PFSK-1 (cell line): ENCODE data around the gene NHP2.

Source experiments
- POLR2AphosphoS5 ChIP-seq: IDR thresholded peaks from 2 replicates; pipeline ENCODE4 v1.6.1; 2012; ENCODE audit warnings: low read depth, mild to moderate bottlenecking, control low read depth, low read length, moderate library complexity
- TF ChIP-seq, protein P1 (sequence below), 2 experiments: IDR thresholded peaks; 2 replicates each; pipeline versions ENCODE4 v1.6.1 to v1.8.0; 2011 to 2012; ENCODE audit warnings: low read depth in 2 of 2, low read length in 2 of 2, control low read depth in 1 of 2, inconsistent platforms in 1 of 2, mild to moderate bottlenecking in 1 of 2, moderate library complexity in 1 of 2; ENCODE audit not compliant: insufficient read depth in 1 of 2

DNA sequence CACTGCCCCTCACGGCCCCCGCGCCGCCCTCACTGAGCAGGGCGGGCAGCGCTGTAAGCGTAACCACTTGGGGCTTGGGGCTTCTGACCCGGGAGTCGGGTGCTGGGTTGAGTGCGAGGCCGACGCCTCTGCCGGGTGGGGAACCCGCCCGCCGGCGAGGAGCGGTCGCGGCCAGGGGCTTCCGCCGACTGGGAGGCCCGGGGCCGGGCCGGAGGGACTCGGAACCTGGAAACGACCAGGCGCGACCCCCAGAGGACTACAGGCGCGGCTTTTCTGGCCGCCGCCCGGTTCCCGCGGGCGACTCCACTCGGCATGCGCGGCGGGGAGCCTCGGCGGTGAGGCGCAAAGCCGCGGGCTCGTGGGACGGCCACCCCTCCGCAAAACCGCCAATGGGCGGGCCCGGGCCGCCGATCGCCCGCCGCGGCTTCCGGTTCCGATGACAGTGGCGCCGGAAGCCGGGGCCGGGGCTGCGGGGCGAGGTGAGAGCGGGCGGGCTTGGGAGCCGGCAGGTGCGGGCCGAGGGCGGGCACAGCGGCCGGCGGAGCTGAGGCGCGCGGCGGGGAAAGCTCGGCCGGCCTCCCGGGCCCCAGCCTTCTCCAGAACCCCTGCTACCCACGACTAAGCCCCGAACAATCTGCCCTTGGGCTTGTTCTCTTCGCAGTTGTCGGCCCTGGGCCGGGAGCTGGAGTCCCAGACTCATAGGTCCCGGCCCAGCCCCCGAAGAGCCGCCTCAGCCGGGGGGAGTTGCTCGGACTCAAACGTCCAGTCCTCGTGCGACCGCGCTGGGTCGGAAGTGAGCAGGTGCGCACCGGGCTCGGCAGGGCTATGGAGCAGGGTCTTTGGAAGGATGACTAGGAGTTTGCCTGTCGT is 22.9 kb downstream of the NHP2 start, which contains the start of gene RMND5B:
- TF ChIP-seq POLR2AphosphoS5: peak; percentile 62
- TF ChIP-seq, protein P1, sequence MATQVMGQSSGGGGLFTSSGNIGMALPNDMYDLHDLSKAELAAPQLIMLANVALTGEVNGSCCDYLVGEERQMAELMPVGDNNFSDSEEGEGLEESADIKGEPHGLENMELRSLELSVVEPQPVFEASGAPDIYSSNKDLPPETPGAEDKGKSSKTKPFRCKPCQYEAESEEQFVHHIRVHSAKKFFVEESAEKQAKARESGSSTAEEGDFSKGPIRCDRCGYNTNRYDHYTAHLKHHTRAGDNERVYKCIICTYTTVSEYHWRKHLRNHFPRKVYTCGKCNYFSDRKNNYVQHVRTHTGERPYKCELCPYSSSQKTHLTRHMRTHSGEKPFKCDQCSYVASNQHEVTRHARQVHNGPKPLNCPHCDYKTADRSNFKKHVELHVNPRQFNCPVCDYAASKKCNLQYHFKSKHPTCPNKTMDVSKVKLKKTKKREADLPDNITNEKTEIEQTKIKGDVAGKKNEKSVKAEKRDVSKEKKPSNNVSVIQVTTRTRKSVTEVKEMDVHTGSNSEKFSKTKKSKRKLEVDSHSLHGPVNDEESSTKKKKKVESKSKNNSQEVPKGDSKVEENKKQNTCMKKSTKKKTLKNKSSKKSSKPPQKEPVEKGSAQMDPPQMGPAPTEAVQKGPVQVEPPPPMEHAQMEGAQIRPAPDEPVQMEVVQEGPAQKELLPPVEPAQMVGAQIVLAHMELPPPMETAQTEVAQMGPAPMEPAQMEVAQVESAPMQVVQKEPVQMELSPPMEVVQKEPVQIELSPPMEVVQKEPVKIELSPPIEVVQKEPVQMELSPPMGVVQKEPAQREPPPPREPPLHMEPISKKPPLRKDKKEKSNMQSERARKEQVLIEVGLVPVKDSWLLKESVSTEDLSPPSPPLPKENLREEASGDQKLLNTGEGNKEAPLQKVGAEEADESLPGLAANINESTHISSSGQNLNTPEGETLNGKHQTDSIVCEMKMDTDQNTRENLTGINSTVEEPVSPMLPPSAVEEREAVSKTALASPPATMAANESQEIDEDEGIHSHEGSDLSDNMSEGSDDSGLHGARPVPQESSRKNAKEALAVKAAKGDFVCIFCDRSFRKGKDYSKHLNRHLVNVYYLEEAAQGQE (IDR thresholded peaks at IDR 0.05; ENCODE audit: insufficient read depth in 1 of 2, low read depth in 2 of 2, low read length in 2 of 2): peak in 1 of 2 experiments; percentile 56; a peak in 1 of 4 replicates
